BJ (cell line): Measurements from ENCODE around the gene LANCL3. TPM values are rescaled to one million over a fixed set of nuclear protein-coding genes. Genes with fewer than 3 reads are reported as not detected.

Experiments used
- CTCF ChIA-PET: fragments of 350-600 bp; formaldehyde crosslinking; extraction: SDS; loops from one replicate; lab custom pipeline; 2021; ENCODE audit warnings: antibody characterized with exemption, inconsistent platforms; lab: Yijun Ruan, JAX
- POLR2A ChIA-PET: fragments of 300-600 bp; sonication (Branson Sonifier 250); formaldehyde crosslinking; extraction: SDS; loops from one replicate; lab custom pipeline; 2021; ENCODE audit warnings: antibody characterized with exemption; lab: Charles Lee
- DNase-seq: peaks from one replicate; pipeline ENCODE4 v3.0.0-alpha.2; 2011; ENCODE audit warnings: low read depth
- H3K27me3 ChIP-seq: 2 replicates; pipeline ENCODE4 v1.6.0; 2011; ENCODE audit warnings: low read length; ENCODE audit not compliant: control insufficient read depth, insufficient read depth
- H3K36me3 ChIP-seq: 2 replicates; pipeline ENCODE4 v1.5.1; 2011; ENCODE audit warnings: low read length; ENCODE audit not compliant: control insufficient read depth, insufficient read depth
- H3K4me3 ChIP-seq: 2 replicates; pipeline ENCODE4 v1.5.1; 2011; ENCODE audit warnings: low read depth, mild to moderate bottlenecking, control low read depth, low read length
- CTCF ChIP-seq: IDR thresholded peaks from 2 replicates; pipeline ENCODE4 v1.5.1; 2011; ENCODE audit warnings: low read depth, mild to moderate bottlenecking, control low read depth, inconsistent platforms, low read length, moderate library complexity; ENCODE audit not compliant: insufficient read depth
- polyA plus RNA-seq: library from polyadenylated mRNA; depleted of rRNA; stranded (reverse); fragments of >200 nt; gene quantifications from 2 replicates; pipeline ENCODE4 v1.2.3, GENCODE V29; 2011

LANCL3 gene
- polyA plus RNA-seq, 1 experiment = not detected

GRCh38 chrX:37690119-37690518, 118.7 kb downstream of the LANCL3 start:
- ChIA-PET CTCF (no interaction called here), POLR2A (no interaction called here)
- DNase-seq = no peak
- no peaks in the 10 kb centered on the region for H3K36me3 ChIP-seq
- TF ChIP-seq CTCF = no peak
- no peaks in the 10 kb centered on the region for H3K27me3 ChIP-seq
- no peak overlapping the region for H3K4me3 ChIP-seq

- H3K4me3 ChIP-seq = no peak overlapping the region
- TF ChIP-seq CTCF = no peak
- H3K27me3 ChIP-seq = no peaks in the 10 kb centered on the region
- no peak for DNase-seq
- ChIA-PET POLR2A (no interaction called here), CTCF (no interaction called here)
- no peaks in the 10 kb centered on the region for H3K36me3 ChIP-seq
Observed at GRCh38 chrX:37692918-37693317, 121.5 kb downstream of the LANCL3 start.

DNA sequence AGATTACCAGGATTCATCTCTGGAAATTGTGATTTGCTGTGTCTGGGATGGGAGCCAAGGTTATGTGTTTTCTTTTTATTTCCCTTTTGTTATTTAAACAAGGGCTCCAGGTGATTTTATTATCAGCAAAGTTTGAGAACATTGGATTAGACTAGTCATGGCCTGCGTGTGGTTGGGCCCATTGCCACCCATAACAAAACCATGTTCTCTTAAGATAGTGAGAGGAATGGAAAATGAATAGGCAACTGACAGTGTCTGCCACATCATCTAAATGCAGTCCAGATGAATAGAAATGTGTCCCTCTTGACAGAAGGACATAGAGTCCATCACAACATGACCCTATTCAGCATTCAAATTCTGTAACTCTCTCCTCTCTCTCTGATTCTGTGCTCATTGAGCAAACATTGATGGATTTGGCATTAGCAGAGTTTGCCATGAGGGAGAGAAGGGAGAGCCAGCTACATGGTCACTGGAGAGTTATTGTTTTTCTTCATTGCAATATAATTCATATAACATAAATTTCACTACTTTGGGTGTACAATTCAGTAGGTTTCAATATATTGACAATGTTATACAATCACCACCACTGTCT, 125.8 kb downstream of the LANCL3 start:
- no peaks in the 10 kb centered on the region for H3K36me3 ChIP-seq
- CTCF ChIA-PET = no interaction called here
- POLR2A ChIA-PET = no interaction called here
- H3K4me3 ChIP-seq = no peak overlapping the region
- H3K27me3 ChIP-seq = no peaks in the 10 kb centered on the region
- TF ChIP-seq CTCF = no peak
- no peak for DNase-seq

DNA sequence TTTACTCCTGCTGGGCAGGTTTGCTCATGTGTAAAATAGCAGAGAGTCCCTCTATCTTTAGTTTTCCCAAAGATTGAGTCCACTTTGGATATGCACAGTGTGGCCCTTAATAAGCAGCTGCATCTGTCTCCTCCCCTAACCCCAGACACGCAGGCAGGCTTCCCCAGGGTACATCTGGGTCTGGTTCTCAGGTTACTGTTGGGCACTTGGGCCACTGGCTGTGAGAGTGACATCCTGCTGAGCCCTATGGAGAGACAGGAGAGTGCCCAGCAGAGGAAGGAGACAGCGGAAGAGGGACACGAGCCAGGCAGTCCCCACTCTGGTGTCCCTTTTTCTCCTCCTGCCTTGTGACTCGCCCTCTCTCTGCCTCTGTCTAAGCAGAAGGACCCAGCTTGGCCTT, 130.1 kb downstream of the LANCL3 start:
- POLR2A ChIA-PET = no interaction called here
- Histone ChIP-seq H3K36me3 (no peaks in the 10 kb centered on the region), H3K27me3 (no peaks in the 10 kb centered on the region), H3K4me3 (no peak overlapping the region)
- no peak for DNase-seq
- TF ChIP-seq CTCF = no peak
- CTCF ChIA-PET = no interaction called here

DNA sequence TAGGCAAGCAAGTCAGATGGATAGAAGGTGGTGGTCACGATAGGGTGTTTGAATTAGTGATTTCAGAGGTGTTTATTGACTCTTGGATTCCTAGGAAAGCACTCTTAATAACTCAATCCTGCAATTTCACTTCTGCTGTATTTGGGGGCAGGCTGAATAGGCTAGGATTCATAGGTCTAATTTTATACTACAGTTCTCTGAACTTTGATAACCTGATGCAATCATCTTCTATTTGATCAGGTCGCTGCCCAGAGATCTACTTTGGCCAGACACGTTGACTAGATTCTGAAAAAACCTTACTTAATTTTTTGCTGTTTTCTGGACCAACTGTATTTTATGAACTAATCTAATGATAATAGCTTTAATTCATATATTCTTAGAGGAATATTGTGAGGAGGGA, 140.5 kb downstream of the LANCL3 start:
- ChIA-PET POLR2A (no interaction called here), CTCF (no interaction called here)
- DNase-seq = no peak
- H3K36me3 ChIP-seq = no peaks in the 10 kb centered on the region
- no peak for TF ChIP-seq CTCF
- no peak overlapping the region for H3K4me3 ChIP-seq
- H3K27me3 ChIP-seq = no peaks in the 10 kb centered on the region
